ENCODE data around the gene NKX3-2.

DNA sequence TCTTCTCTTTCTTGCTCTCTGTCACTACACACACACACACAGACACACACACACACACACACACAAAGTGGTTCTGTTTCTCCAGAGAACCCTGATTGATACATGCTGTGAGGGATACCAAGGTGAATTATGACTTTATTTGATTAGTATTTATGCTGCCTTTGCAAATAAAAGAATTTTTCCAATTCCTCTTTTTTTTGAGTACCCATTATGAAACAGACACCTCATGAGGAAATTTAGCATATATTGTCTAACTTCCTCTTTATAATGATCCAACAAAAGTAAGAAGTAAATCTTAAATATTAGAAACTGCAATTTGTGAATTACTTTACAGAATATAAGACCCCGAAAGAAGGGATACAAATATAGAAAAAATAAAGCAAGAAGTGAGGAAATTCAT lies 45.8 kb downstream of the NKX3-2 start:
- no peak for TF ChIP-seq EZH2 (IDR thresholded peaks at IDR 0.05; ENCODE audit: insufficient read depth, poor library complexity, severe bottlenecking)
- no peak for TF ChIP-seq EZH2phosphoT487 (IDR thresholded peaks at IDR 0.05; ENCODE audit: insufficient read depth, low read depth)
